DND-41 (cell line): Measurements from ENCODE around the gene SSTR3.

ENCODE experiments used
- ATAC-seq: fragments of 200-7000 bp; cut with Tn5 transposase; 3 replicates; pipeline ENCODE4 v1.9.1; 2021; ENCODE audit warnings: low read depth; ENCODE audit not compliant: insufficient read depth
- DNase-seq: peaks from one replicate; pipeline ENCODE4 v3.0.0-alpha.2; 2020
- H2AFZ ChIP-seq: 2 replicates; pipeline ENCODE4 v1.6.0; 2012; ENCODE audit warnings: low read depth, low read length
- H3K27ac ChIP-seq: 2 replicates; pipeline ENCODE4 v1.5.1; 2012; ENCODE audit warnings: low read length, inconsistent platforms
- H3K27me3 ChIP-seq: fragments of 200-600 bp; sonication (generic); 2 replicates; pipeline ENCODE4 v1.6.0; 2012; ENCODE audit warnings: low read length, mild to moderate bottlenecking, inconsistent platforms; ENCODE audit not compliant: insufficient read depth, poor library complexity
- H3K36me3 ChIP-seq: 2 replicates; pipeline ENCODE4 v1.5.1; 2012; ENCODE audit warnings: low read length, inconsistent platforms; ENCODE audit not compliant: insufficient read depth
- H3K4me1 ChIP-seq: 2 replicates; pipeline ENCODE4 v1.5.1; 2012; ENCODE audit warnings: mild to moderate bottlenecking, low read length; ENCODE audit not compliant: insufficient read depth
- H3K4me2 ChIP-seq: 2 replicates; pipeline ENCODE4 v1.6.0; 2012; ENCODE audit warnings: mild to moderate bottlenecking, moderate library complexity, low read length, inconsistent platforms; ENCODE audit not compliant: insufficient read depth
- H3K4me3 ChIP-seq, 2 experiments: fragments of 200-600 bp in 1 of 2; shearing (Covaris generic) in 1 of 2; 2 replicates each; pipeline ENCODE4 v1.5.1; 2012 to 2016; ENCODE audit warnings: inconsistent platforms in 2 of 2, low read length in 2 of 2, mild to moderate bottlenecking in 2 of 2, low read depth in 1 of 2, moderate library complexity in 1 of 2
- H3K79me2 ChIP-seq: 2 replicates; pipeline ENCODE4 v1.6.0; 2012; ENCODE audit warnings: low read length, inconsistent platforms; ENCODE audit not compliant: insufficient read depth
- H3K9ac ChIP-seq: 2 replicates; pipeline ENCODE4 v1.6.0; 2012; ENCODE audit warnings: low read depth, mild to moderate bottlenecking, inconsistent platforms, low read length, moderate library complexity
- H3K9me3 ChIP-seq: 2 replicates; pipeline ENCODE4 v1.5.1; 2012; ENCODE audit warnings: low read length, moderate library complexity, mild to moderate bottlenecking, inconsistent platforms; ENCODE audit not compliant: insufficient read depth, severe bottlenecking
- H4K20me1 ChIP-seq: 2 replicates; pipeline ENCODE4 v1.6.0; 2012; ENCODE audit warnings: low read length; ENCODE audit not compliant: insufficient read depth
- EZH2 ChIP-seq: IDR thresholded peaks from 3 replicates; pipeline ENCODE4 v1.6.1; 2012; ENCODE audit warnings: borderline replicate concordance, low read depth, mild to moderate bottlenecking, moderate library complexity, low read length, inconsistent platforms; ENCODE audit not compliant: severe bottlenecking
- TF ChIP-seq, protein P1 (sequence below): IDR thresholded peaks from 2 replicates; pipeline ENCODE4 v1.5.1; 2012; ENCODE audit warnings: borderline replicate concordance, low read length, moderate library complexity, mild to moderate bottlenecking; ENCODE audit not compliant: poor library complexity, severe bottlenecking; ENCODE audit errors: extremely low read depth

The SSTR3 gene

DNA sequence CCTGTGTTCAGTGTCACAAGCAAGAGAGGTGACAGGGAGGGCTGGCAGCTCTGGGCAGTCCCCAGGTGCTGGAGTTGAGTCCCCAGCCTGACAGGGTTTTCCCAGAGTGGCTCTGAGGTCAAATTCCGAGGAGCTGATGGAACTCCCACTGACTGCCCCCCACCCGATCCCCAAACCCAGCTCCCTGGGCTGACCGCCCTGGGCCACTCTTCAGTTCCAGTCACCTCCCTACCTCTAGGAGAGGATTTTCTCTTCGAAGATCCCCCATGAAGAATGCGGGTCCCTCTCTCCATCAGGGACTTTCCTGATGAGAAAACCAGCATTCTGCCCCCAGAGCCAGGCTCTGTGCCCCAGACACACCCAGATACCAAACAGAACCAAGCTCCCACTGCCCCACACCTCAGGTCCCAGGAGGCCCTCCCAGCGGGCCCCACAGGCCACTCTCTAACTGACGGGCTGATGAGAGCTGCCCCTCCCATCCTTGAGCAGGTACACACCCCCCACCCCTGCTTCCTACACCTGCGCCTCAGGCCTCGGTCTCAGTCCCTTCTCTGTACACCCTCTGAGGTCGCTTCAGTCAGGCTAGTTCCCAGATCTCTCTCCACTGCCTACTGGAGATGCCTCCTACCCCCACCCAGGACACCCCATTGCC, 43.9 kb upstream of the SSTR3 start:
- Histone ChIP-seq H2AFZ (no peak overlapping the region), H3K4me2 (no peak overlapping the region)
- no peak for ATAC-seq

DNA sequence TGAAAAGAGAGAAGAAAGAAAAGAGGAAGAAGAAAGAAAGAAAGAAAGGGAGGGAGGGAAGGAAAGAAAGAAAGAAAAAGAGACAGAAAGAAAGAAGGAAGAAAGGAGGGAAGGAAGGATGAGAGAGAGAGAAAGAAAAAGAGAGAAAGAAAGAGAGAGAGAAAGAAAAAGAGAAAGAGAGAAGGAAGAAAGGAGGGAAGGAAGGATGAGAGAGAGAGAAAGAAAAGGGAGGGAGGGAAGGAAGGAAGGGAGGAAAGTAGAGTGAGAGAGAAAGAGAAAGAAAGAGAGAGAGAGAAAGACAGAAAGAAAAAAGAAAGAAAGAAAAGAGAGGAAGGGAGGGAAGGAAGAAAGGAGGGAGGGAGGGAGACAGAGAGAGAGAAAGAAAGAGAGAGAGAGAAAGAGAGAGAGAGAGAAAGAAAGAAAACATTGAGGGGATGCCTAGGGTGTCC, 43.3 kb upstream of the SSTR3 start:
- no peak overlapping the region for H2AFZ ChIP-seq
- no peaks in the 10 kb centered on the region for H3K4me1 ChIP-seq
- H3K9me3 ChIP-seq: no peaks in the 10 kb centered on the region
- no peak for TF ChIP-seq EZH2
- TF ChIP-seq, protein P1, sequence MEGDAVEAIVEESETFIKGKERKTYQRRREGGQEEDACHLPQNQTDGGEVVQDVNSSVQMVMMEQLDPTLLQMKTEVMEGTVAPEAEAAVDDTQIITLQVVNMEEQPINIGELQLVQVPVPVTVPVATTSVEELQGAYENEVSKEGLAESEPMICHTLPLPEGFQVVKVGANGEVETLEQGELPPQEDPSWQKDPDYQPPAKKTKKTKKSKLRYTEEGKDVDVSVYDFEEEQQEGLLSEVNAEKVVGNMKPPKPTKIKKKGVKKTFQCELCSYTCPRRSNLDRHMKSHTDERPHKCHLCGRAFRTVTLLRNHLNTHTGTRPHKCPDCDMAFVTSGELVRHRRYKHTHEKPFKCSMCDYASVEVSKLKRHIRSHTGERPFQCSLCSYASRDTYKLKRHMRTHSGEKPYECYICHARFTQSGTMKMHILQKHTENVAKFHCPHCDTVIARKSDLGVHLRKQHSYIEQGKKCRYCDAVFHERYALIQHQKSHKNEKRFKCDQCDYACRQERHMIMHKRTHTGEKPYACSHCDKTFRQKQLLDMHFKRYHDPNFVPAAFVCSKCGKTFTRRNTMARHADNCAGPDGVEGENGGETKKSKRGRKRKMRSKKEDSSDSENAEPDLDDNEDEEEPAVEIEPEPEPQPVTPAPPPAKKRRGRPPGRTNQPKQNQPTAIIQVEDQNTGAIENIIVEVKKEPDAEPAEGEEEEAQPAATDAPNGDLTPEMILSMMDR: no peak
- H3K27ac ChIP-seq: no peak overlapping the region
- no peak overlapping the region for H3K4me2 ChIP-seq
- H3K36me3 ChIP-seq: no peaks in the 10 kb centered on the region
- H4K20me1 ChIP-seq: no peaks in the 10 kb centered on the region
- DNase-seq (no peak), ATAC-seq (no peak)
- no peaks in the 10 kb centered on the region for H3K79me2 ChIP-seq
- peaks cover 6% of the 10 kb centered on the region for H3K27me3 ChIP-seq
- no peak overlapping the region for H3K4me3 ChIP-seq
- H3K9ac ChIP-seq: no peak overlapping the region

More for the DNA sequence above, 43.9 kb upstream of the SSTR3 start:
- Histone ChIP-seq H3K79me2 (no peaks in the 10 kb centered on the region), H3K9me3 (no peaks in the 10 kb centered on the region), H3K27ac (no peak overlapping the region), H3K27me3 (peaks cover 6% of the 10 kb centered on the region), H3K36me3 (no peaks in the 10 kb centered on the region), H4K20me1 (no peaks in the 10 kb centered on the region; the same call in 1 of the 2 replicates), H3K4me3 (no peak overlapping the region), H3K4me1 (no peaks in the 10 kb centered on the region), H3K9ac (no peak overlapping the region)
- no peak for DNase-seq
- no peak for TF ChIP-seq EZH2
- TF ChIP-seq, protein P1: no peak

DNA sequence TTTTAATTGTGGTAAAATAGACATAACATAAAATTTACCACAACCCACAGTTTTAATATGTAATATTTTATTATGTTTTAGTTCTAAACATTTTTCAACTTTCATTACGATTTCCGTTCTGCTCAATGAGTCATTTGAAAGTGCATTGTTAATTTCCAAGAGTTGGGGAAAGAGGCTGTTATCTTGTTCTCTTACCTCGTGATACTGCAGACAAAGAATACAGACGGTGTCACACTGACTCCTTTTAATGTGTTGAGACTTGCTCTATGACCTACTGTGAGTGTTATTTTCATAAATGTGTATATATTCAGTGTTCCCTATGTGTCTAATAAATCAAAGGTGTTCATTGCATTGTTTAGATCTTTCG, 42.6 kb upstream of the SSTR3 start:
- H3K36me3 ChIP-seq: no peaks in the 10 kb centered on the region
- H3K27ac ChIP-seq: no peak overlapping the region
- no peaks in the 10 kb centered on the region for H3K4me1 ChIP-seq
- H3K9me3 ChIP-seq: no peaks in the 10 kb centered on the region
- TF ChIP-seq, protein P1: no peak
- TF ChIP-seq EZH2: no peak
- H3K4me3 ChIP-seq: no peak overlapping the region
- H4K20me1 ChIP-seq: no peaks in the 10 kb centered on the region
- no peaks in the 10 kb centered on the region for H3K79me2 ChIP-seq
- no peak overlapping the region for H3K4me2 ChIP-seq
- ATAC-seq (no peak), DNase-seq (no peak)
- H3K9ac ChIP-seq: no peak overlapping the region
- H3K27me3 ChIP-seq: peaks cover 6% of the 10 kb centered on the region
- H2AFZ ChIP-seq: no peak overlapping the region
